Epidermal melanocyte (primary cell): Measurements from ENCODE around the gene TULP1.

Experiments
- DNase-seq: peaks from one replicate; pipeline ENCODE4 v3.0.0; 2011; ENCODE audit warnings: low spot score; ENCODE audit not compliant: insufficient read length

The TULP1 gene

DNA sequence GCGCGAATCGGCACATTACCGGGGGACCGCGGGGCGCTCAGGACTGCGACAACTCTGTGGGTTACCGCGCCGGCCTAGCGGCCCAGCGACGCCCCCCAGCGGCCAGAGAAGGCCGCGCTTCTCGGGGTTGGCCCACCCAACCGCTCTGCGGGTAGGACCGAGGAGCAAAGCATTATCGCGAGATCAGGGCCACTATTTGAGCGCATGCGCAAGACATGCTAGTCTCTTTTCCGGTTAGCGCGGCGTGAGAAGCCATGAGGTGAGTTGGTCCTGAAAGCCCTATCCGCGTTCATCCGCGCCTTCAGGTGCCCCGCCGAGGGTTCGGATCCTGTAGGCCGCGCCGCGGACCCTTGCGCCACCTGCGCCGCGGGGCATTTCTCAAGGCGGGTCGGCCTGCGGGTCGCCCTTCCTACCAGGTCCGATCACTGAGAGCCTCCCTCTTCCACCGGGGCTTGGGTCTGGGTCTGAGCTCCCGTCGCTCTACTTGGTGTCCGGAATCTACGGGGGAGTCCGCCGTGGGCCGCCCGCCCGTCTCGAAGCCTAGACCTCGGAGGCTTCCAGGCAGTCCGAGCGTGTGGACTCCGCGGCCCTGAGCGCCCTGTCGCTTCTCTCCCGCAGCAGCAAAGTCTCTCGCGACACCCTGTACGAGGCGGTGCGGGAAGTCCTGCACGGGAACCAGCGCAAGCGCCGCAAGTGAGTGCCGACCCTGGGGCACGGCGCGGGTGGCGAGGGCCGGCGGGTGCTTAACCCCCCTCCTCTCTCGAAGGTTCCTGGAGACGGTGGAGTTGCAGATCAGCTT, 44.3 kb downstream of the TULP1 start, which contains the start of gene RPL10A:
Gene RPL10A (plus strand): TSS at position 221 of the 799 bp plus-strand sequence. CDS start 34 bp downstream, at position 255.
- DNase-seq = peak; percentile 80

DNA sequence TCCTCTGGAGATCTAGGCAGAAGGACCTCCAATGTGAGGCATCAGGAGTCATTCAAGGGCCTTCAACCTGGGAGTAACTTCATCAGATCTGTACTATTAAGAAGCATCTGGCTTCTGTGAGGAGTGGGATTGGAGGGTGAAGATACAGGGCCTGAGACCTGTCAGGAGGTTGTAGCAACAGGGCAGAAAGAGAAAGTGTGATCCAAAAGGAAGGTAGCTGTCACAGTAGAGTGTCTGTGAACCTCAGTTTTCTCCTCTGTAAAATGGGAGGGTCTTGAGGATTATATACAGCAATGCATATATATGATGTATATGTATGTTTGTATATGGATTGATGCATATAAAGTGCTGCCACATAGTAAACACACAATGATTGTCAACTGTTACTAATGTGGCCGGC, 47.0 kb downstream of the TULP1 start:
- no peak for DNase-seq

DNA sequence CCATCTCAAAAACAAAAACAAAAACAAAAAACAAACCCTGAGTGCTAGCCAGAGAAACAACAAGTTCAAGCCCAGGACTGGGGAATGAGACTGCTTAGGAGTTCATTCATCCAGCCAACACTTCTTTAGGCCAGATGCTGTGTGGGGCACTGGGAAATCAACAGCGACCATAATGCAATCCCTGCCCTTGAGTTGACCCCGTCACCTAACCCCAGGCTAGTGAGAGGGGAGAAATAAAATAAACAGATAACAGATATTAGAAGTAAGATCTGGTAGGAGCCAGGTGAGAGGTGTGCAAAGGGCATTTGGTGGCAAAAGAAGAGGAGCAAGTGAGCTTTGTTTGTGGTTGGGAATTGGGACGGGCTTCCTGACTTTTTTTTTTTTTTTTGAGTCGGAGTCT, 49.4 kb downstream of the TULP1 start:
- DNase-seq = no peak

DNA sequence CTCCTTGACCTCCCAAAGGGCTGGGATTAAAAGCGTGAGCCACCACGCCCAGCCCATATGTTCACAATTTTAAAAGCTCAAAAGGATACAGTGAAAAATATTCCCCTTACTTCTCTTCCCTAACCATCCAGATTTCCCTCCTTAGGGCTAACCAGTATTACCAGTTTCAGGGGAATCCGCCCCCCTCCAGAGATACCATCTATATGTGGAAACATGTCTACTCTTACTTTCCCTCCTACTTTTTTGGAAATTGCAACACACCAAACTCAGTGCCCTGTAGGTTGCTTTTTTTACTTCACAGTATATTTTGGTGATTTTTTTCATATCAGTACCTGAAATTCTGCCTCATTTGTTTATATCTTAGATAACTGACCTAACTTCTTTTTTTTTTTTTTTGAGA, 51.4 kb downstream of the TULP1 start:
- no peak for DNase-seq

- no peak for DNase-seq
These were observed 54.8 kb downstream of the TULP1 start for GRCh38 chr6:35457907-35458306.

- no peak for DNase-seq
These were observed 58.1 kb downstream of the TULP1 start for GRCh38 chr6:35454391-35455110.

DNA sequence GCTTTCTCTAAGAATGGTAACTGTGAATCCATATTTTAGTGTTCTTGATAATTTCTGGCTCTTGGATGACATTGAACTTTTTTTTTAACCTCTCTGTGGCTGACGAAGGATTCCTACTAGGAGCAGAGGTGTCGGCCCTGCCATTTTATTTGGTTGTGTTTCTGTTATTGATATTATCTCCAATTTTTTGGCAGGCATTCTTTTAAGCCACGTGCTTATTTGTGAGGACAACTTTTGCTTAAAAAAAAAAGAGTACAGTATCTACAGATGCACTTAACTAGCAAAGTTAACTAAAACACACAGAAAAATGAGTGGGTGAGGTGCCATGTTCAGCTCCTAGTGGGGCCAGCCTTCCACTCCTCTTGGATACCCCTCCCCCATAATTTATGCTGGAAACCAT, 59.5 kb downstream of the TULP1 start:
- no peak for DNase-seq

DNA sequence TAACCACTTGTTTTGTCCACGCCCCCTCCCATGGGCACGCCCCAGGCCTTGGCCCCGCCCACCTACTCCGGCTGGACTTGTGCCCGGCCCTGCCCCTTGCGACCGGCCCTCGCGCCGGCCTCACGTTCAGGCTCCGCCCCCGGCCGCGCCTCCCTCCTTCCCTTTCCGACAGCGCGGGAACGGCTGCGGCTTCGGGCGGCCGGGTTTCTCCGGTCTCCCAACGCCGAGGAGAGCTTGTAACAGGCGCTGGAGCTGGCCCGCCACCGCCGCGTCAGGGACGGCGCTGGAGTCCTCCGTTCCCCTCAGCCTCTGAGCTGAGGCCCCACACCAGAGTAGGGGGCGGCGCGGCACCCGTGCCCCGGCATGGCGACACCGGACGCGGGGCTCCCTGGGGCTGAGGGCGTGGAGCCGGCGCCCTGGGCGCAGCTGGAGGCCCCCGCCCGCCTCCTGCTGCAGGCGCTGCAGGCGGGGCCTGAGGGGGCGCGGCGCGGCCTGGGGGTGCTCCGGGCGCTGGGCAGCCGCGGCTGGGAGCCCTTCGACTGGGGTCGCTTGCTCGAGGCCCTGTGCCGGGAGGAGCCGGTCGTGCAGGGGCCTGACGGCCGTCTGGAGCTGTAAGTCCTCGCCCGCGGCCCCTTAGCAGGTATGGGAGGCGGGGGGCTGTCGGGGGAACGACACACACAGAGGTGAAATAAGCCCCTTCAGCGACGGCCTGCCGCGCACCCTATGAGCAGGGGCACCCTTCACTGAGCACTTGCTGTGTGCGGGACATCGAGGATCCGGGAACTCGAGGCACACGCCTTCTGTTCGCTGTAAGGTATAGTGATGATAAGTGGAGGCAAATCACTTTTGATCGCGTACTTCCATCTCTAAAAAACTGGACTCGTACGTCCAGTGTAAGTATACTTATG, 60.3 kb downstream of the TULP1 start, which contains the start of gene FANCE:
Gene FANCE (plus strand): TSS at position 156 of the 908 bp plus-strand sequence. CDS start 208 bp downstream, at position 364.
- peak; percentile 87 for DNase-seq

DNA sequence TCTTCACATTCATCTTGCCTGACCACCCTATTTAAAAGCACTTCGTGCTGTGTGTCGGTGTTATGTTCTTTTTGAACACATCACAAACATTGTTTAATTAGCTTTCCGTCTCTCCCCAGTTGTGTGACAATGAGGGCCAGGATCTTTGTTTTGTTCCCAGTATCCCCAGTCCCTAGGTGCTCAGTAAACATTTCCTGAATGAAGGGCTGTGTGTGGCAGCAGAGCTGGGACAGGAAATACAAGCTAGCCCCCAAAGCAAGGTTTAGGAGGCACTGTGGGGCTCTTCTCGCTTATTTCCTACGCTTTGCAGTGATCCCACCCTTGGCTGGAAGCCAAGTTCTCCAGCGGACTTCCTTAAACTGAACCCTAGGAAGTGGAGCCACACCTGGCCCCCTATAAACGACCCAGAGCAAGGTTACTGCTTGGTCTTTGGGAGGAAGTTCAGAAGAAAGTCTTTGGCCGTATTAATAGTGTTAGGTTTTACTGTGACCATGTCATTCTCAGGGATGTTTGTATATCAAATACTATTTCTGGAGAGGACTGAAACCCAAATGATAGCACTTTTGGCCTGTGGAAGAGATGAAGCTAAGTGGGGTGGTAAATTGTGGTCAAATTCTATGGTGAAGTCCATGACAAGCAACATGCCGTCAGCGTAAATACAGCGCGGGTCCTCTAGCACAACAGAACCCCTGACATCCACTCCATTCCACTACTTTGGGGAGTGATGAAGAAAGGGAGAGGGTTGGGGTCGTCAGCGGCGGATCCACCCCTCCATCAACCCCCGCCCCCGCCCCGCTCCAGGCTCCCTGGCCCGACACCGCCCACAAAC, 61.1 kb downstream of the TULP1 start:
- DNase-seq = no peak

DNA sequence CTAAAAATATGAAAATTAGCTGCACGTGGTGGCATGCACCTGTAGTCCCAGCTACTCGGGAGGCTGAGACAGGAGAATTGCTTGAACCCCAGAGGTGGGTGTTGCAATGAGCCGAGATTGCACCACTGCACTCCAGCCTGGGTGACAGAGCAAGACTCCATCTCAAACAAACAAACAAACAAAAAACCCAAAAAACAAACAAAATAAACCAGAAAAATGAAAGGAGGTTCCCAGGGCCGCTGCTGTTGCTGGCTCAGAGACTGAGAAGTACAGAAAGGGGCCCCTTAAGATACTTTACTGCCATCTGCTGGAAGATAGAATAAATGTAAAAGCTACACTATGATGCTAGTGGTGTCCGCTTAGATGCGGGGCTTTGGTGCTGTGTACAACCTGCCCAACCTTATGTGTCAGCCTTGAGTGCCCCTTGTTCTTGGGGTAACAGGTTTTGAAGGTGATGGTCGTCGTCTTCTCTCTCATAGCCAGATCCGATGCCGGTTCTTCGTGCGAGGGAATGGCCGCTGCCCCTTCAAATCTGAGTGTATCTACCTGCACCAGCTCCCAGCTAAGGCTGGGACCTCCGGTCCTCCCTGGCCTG, 63.3 kb downstream of the TULP1 start:
- peak; percentile 88 for DNase-seq

GRCh38 chr6:35448191-35448590, 64.5 kb downstream of the TULP1 start:
- no peak for DNase-seq
